Measurements from ENCODE around the gene RNF214. TPM values are rescaled to one million over a fixed set of nuclear protein-coding genes. Genes with fewer than 3 reads are reported as not detected.
"Not testable (repeated sequence)": the region's sequence is repeated elsewhere in the genome, so short reads cannot be mapped to it uniquely, and the experiment has no call there.

Gene RNF214
- polyA plus RNA-seq (2012; ENCODE audit: low read depth, missing spikeins), result 7.1 TPM

DNA sequence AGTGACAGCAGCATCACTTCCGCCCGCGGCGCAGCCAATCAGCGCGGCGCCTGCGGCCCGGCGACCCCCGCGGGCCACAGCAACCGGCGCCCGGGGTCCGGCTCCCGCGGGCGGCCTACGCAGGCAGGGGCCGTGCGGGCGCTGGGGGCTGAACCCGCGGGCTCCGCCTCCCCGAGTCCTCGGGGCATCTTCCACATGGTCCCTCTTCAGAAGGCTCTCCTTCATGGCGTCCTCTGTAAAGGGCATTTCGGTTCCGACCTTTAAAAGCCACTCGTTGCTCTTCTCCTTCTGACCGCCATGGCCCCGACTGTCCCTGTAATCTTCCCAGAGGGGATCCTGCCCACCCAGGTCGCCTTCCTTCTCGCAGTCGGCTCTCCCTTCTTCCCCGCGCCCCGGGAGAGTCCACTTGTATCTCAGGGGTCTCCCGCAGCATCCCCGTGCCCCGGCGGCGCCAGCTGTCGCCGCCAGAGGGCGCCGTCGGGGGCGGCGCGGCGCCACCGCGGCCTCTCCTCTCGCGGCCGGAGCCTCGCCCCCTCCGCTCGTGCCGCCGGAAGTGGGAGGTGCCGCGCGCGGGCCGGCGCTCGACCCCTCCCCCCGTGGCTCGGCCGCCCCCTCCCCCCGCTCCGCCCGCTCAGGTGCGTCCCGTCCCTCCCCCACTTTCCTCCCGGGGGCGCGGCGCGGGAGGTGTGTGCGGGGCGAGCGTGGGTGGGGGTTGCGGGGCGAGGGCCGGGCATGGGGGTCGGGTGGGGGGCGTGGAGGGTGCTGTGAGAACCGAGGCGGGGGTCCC lies at the start of gene RNF214:
TSS of gene RNF214 (plus strand) at position 580 of the 787 bp plus-strand sequence. CDS start 1,602 bp downstream, outside the sequence.
- FAIRE-seq (peak; percentile 97), DNase-seq (ENCODE audit: insufficient read length, low spot score) (peak; percentile 96)
- TF ChIP-seq POLR2AphosphoS5 (IDR thresholded peaks at IDR 0.05; ENCODE audit: low read depth, low read length) (peak; percentile 43; the same call in 1 of the 2 replicates), TAF1 (IDR thresholded peaks at IDR 0.05; ENCODE audit: low read depth, low read length) (no peak), SPI1 (IDR thresholded peaks at IDR 0.05; ENCODE audit: low read depth, low read length) (peak; percentile 46; the same call in 1 of the 2 replicates)

DNA sequence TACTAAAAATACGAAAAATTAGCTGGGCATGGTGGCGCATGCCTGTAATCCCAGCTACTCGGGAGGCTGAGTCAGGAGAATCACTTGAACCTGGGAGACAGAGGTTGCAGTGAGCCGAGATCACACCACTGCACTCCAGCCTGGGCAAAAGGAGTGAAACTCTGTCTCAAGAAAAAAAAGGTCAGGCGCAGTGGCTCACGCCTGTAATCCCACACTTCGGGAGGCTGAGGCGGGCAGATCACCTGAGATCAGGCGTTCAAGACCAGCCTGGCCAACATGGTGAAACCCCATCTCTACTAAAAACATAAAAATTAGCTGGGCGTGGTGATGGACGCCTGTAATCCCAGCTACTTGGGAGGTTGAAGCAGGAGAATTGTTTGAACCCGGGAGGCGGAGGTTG lies 49.3 kb upstream of the RNF214 start:
- FAIRE-seq; DNase-seq (ENCODE audit: insufficient read length, low spot score): not testable (repeated sequence)

DNA sequence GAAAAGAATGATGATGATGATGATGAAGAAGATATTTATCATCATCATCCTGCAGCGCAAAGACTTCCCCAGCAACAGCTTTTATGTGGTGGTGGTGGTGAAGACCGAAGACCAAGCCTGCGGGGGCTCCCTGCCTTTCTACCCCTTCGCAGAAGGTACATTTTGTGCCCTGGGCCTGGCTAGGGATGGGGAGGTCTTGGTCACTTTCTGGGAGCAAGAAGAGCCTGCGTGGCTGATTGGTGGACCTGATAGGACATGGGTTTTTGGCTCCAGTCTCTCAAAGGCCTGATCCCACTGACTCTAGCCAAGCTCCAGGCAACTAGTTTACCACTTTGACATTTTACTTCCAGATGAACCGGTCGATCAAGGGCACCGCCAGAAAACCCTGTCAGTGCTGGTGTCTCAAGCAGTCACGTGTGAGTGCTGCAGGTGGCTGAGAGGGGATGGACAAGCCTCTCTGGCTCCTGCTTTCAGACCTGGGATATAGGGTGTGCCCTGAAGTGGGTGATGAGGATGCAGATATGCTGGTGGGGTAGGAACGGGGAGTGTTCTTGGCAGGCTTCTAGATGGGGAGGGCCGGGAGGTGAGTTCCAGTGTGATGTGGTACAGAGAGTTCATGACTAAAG lies 48.6 kb upstream of the RNF214 start:
- FAIRE-seq, result no peak
- DNase-seq (ENCODE audit: insufficient read length, low spot score), result no peak
- no peak for TF ChIP-seq POLR2A (IDR thresholded peaks at IDR 0.05; ENCODE audit: low read depth, low read length)
- no peak for TF ChIP-seq POLR2AphosphoS5 (IDR thresholded peaks at IDR 0.05; ENCODE audit: low read depth, low read length)
- TF ChIP-seq POU2F2 (IDR thresholded peaks at IDR 0.05; ENCODE audit: low read depth, low read length), result no peak

DNA sequence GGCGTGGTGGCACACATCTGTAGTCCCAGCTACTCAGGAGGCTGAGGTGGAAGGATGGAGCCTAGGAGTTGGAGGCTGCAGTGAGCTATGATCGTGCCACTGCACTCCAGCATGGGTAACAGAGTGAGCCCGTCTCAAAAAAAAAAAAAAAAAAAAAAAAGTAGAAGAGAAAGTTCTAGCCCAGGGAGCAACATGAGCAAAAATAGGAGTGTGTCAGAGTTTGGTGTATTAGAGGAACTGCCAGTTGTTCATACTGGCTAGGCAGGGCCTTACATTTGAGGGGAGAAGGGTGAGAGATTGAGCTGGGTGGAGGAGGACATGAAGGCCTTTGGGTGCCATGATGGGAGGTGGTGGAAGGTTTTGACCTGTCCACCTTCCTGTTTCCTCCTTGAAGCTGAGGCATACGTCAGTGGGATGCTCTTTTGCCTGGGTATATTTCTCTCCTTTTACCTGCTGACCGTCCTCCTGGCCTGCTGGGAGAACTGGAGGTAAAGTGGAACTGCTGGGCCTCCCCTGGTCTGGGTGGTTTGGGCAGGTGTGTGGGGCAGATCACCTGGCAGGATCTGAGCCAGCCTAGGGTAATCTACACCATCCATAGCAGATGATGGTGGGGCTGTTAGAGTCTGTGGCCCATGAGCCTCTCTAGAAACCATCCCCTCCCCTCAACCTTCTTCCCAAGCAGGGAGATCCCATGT lies 46.6 kb upstream of the RNF214 start:
- TF ChIP-seq SPI1 (IDR thresholded peaks at IDR 0.05; ENCODE audit: low read depth, low read length) (peak; percentile 68), TAF1 (IDR thresholded peaks at IDR 0.05; ENCODE audit: low read depth, low read length) (no peak)
- peak; percentile 80 for FAIRE-seq
- no peak for DNase-seq (ENCODE audit: insufficient read length, low spot score)

DNA sequence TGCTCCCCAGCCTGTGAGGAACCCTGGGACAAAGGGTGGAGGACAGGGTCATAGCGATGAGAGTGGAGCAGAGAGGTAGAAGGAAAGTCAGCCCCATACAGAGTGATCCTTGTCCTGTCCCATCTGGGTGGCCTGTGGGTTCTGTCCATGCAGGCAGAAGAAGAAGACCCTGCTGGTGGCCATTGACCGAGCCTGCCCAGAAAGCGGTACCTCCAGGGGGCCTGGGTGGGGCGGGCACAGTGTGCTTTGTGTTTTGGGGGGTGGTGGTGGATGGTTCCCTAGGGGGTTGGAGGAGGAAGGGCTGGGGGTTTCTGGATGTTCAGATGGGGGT lies 46.1 kb upstream of the RNF214 start:
- TF ChIP-seq SPI1 (IDR thresholded peaks at IDR 0.05; ENCODE audit: low read depth, low read length) (no peak), PAX5 (IDR thresholded peaks at IDR 0.05; ENCODE audit: insufficient read depth, low read length, severe bottlenecking) (no peak), POLR2AphosphoS5 (IDR thresholded peaks at IDR 0.05; ENCODE audit: low read depth, low read length) (no peak), TAF1 (IDR thresholded peaks at IDR 0.05; ENCODE audit: low read depth, low read length) (no peak), POU2F2 (IDR thresholded peaks at IDR 0.05; ENCODE audit: low read depth, low read length) (no peak), POLR2A (IDR thresholded peaks at IDR 0.05; ENCODE audit: low read depth, low read length) (no peak)
- DNase-seq (ENCODE audit: insufficient read length, low spot score) (no peak), FAIRE-seq (no peak)

- no peak for TF ChIP-seq PAX5 (IDR thresholded peaks at IDR 0.05; ENCODE audit: insufficient read depth, low read length, severe bottlenecking)
- no peak for TF ChIP-seq TAF1 (IDR thresholded peaks at IDR 0.05; ENCODE audit: low read depth, low read length)
- TF ChIP-seq POLR2A (IDR thresholded peaks at IDR 0.05; ENCODE audit: low read depth, low read length), result no peak
- TF ChIP-seq POLR2AphosphoS5 (IDR thresholded peaks at IDR 0.05; ENCODE audit: low read depth, low read length), result no peak
- no peak for TF ChIP-seq POU2F2 (IDR thresholded peaks at IDR 0.05; ENCODE audit: low read depth, low read length)
- TF ChIP-seq SPI1 (IDR thresholded peaks at IDR 0.05; ENCODE audit: low read depth, low read length), result no peak
- FAIRE-seq, result peak; percentile 61
- no peak for DNase-seq (ENCODE audit: insufficient read length, low spot score)
Measured at GRCh38 chr11:117187007-117187406, 45.5 kb upstream of the RNF214 start.

DNA sequence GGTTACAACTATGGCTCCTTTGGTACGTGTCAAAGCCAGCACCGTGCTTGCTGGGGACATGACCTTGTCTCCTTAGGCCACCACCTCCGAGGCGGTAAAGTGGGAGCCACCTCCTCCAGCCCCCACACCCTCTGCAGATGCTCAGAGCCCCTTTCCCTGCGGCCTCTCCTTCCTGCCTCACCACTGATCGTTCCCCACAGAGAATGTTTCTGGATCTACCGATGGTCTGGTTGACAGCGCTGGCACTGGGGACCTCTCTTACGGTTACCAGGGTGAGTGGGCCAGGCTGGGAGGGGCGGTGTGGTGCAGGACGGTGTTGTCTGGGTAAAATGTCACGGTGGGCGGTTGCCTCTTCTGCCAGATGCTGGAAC lies 45.1 kb upstream of the RNF214 start:
- DNase-seq (ENCODE audit: insufficient read length, low spot score) (no peak), FAIRE-seq (no peak)
- TF ChIP-seq POU2F2 (IDR thresholded peaks at IDR 0.05; ENCODE audit: low read depth, low read length) (no peak), SPI1 (IDR thresholded peaks at IDR 0.05; ENCODE audit: low read depth, low read length) (no peak), POLR2A (IDR thresholded peaks at IDR 0.05; ENCODE audit: low read depth, low read length) (no peak), TAF1 (IDR thresholded peaks at IDR 0.05; ENCODE audit: low read depth, low read length) (no peak), POLR2AphosphoS5 (IDR thresholded peaks at IDR 0.05; ENCODE audit: low read depth, low read length) (no peak), PAX5 (IDR thresholded peaks at IDR 0.05; ENCODE audit: insufficient read depth, low read length, severe bottlenecking) (no peak)

- FAIRE-seq (no peak), DNase-seq (ENCODE audit: insufficient read length, low spot score) (no peak)
- TF ChIP-seq POLR2AphosphoS5 (IDR thresholded peaks at IDR 0.05; ENCODE audit: low read depth, low read length) (no peak), POLR2A (IDR thresholded peaks at IDR 0.05; ENCODE audit: low read depth, low read length) (no peak), POU2F2 (IDR thresholded peaks at IDR 0.05; ENCODE audit: low read depth, low read length) (no peak), PAX5 (IDR thresholded peaks at IDR 0.05; ENCODE audit: insufficient read depth, low read length, severe bottlenecking) (no peak), TAF1 (IDR thresholded peaks at IDR 0.05; ENCODE audit: low read depth, low read length) (no peak), SPI1 (IDR thresholded peaks at IDR 0.05; ENCODE audit: low read depth, low read length) (no peak)
Measured at GRCh38 chr11:117187799-117188481, 44.5 kb upstream of the RNF214 start.

GRCh38 chr11:117188620-117189081 lies 43.8 kb upstream of the RNF214 start:
- FAIRE-seq, result peak; percentile 52
- no peak for TF ChIP-seq POLR2A (IDR thresholded peaks at IDR 0.05; ENCODE audit: low read depth, low read length)
- no peak for TF ChIP-seq SPI1 (IDR thresholded peaks at IDR 0.05; ENCODE audit: low read depth, low read length)

More at GRCh38 chr11:117188620-117189081, 43.8 kb upstream of the RNF214 start:
- no peak for DNase-seq (ENCODE audit: insufficient read length, low spot score)
